Colonic mucosa (tissue), 4 donors: ENCODE results near the gene LAMC2. TPM values are rescaled to one million over a fixed set of nuclear protein-coding genes. Genes with fewer than 3 reads are reported as not detected.

ENCODE experiments used
- DNase-seq: peaks from one replicate; pipeline ENCODE4 v3.0.0-alpha.2; 2020
- H3K27ac ChIP-seq: fragments of 200-600 bp; one replicate; pipeline ENCODE4 v1.8.0; 2021
- H3K27me3 ChIP-seq: fragments of 200-600 bp; one replicate; pipeline ENCODE4 v1.8.0; 2021
- H3K36me3 ChIP-seq: fragments of 200-600 bp; one replicate; pipeline ENCODE4 v1.8.0; 2021
- H3K4me1 ChIP-seq: fragments of 200-600 bp; one replicate; pipeline ENCODE4 v1.8.0; 2021; ENCODE audit warnings: mild to moderate bottlenecking
- H3K4me3 ChIP-seq: fragments of 200-600 bp; one replicate; pipeline ENCODE4 v1.8.0; 2021
- H3K9ac ChIP-seq, 2 donors: one replicate each; pipeline ENCODE4 v1.7.0; 2013; ENCODE audit warnings: control low read depth in 2 of 2, low read depth in 2 of 2, low read length in 2 of 2
- H3K9me3 ChIP-seq: fragments of 200-600 bp; one replicate; pipeline ENCODE4 v1.8.0; 2021
- intact Hi-C: fragments of 100-400 bp; cut with DNase I; formaldehyde crosslinking; loops from one replicate; pipeline ENCODE4 v1.14.1; 2022
- total RNA-seq, 2 donors: library from RNA; stranded (reverse); fragmentation: NEBNext Ultra II Directional in 1 of 2; extraction: Animal tissue kit (Norgen Biotek cat#: 25700) in 1 of 2; gene quantifications; one replicate each; pipeline ENCODE4 v1.2.1, GENCODE V29; 2021
- TF ChIP-seq, protein P1 (sequence below): fragments of 200-600 bp; IDR thresholded peaks from one replicate; pipeline ENCODE4 v1.8.0; 2022; ENCODE audit warnings: antibody characterized with exemption, mild to moderate bottlenecking
- donor health status: healthy.
- donor health status: DM: no; HTN: no; CAD: no.
- donor health status: DM: no; HTN: no; CAD: no.

The LAMC2 gene
- total RNA-seq, 2 donors from 2014 or later, result 25.3 to 27.7 TPM

- intact Hi-C loops, result no loop called here
- Histone ChIP-seq H3K4me3 (no peak overlapping the region), H3K9ac (no peak overlapping the region), H3K27me3 (no peaks in the 10 kb centered on the region), H3K27ac (no peak overlapping the region), H3K4me1 (peaks cover 3% of the 10 kb centered on the region), H3K36me3 (no peaks in the 10 kb centered on the region), H3K9me3 (no peaks in the 10 kb centered on the region)
- TF ChIP-seq, protein P1, sequence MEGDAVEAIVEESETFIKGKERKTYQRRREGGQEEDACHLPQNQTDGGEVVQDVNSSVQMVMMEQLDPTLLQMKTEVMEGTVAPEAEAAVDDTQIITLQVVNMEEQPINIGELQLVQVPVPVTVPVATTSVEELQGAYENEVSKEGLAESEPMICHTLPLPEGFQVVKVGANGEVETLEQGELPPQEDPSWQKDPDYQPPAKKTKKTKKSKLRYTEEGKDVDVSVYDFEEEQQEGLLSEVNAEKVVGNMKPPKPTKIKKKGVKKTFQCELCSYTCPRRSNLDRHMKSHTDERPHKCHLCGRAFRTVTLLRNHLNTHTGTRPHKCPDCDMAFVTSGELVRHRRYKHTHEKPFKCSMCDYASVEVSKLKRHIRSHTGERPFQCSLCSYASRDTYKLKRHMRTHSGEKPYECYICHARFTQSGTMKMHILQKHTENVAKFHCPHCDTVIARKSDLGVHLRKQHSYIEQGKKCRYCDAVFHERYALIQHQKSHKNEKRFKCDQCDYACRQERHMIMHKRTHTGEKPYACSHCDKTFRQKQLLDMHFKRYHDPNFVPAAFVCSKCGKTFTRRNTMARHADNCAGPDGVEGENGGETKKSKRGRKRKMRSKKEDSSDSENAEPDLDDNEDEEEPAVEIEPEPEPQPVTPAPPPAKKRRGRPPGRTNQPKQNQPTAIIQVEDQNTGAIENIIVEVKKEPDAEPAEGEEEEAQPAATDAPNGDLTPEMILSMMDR, result no peak
- no peak for DNase-seq
These were observed 13.2 kb downstream of the LAMC2 start for GRCh38 chr1:183199304-183199703.

- intact Hi-C loops, result no loop called here
- H3K9ac ChIP-seq, result no peak overlapping the region
- H3K4me1 ChIP-seq, result no peaks in the 10 kb centered on the region
- no peak for DNase-seq
- H3K36me3 ChIP-seq, result no peaks in the 10 kb centered on the region
- no peaks in the 10 kb centered on the region for H3K9me3 ChIP-seq
- H3K4me3 ChIP-seq, result no peak overlapping the region
- H3K27ac ChIP-seq, result no peak overlapping the region
- H3K27me3 ChIP-seq, result no peaks in the 10 kb centered on the region
- TF ChIP-seq, protein P1, result no peak
These were observed 14.4 kb downstream of the LAMC2 start for GRCh38 chr1:183200451-183200850.

- Histone ChIP-seq H3K4me3 (no peak overlapping the region), H3K9me3 (no peaks in the 10 kb centered on the region), H3K9ac (no peak overlapping the region), H3K36me3 (no peaks in the 10 kb centered on the region), H3K27ac (no peak overlapping the region), H3K27me3 (no peaks in the 10 kb centered on the region), H3K4me1 (no peaks in the 10 kb centered on the region)
- intact Hi-C loops, result no loop called here
- DNase-seq, result no peak
- TF ChIP-seq, protein P1, result no peak
These were observed 17.0 kb downstream of the LAMC2 start for GRCh38 chr1:183203094-183203493.

- Histone ChIP-seq H3K9ac (no peak overlapping the region), H3K9me3 (no peaks in the 10 kb centered on the region), H3K27ac (no peak overlapping the region), H3K4me3 (no peak overlapping the region), H3K36me3 (no peaks in the 10 kb centered on the region), H3K27me3 (no peaks in the 10 kb centered on the region), H3K4me1 (no peaks in the 10 kb centered on the region)
- intact Hi-C loops, result no loop called here
- DNase-seq, result no peak
- TF ChIP-seq, protein P1, result no peak
These were observed 19.2 kb downstream of the LAMC2 start for GRCh38 chr1:183205196-183205781.

DNA sequence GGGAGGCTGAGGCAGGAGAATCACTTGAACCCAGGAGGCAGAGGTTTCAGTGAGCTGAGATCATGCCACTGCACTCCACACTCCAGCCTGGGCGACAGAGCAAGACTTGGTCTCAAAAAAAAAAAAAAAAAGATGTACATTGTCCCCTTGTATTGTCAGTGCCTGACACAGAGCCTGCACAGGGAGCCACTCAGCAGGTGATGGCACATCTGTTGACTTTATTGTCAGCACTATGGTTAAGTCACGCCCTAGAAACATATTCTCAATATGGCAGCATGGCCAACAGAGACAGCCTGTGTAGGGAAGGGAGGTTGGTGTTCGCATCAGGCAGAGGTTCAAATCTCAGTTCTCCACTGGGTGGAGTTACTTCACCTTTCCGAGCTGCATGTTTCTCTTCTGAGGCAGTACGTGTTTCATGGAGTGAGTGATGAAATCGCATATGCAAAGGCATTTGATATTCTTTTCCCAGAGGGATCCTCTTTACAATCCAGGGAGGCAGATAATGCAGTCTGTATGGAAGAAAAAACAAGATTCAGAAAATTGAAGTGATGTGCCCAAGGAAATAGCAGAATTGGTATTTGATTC lies 20.6 kb downstream of the LAMC2 start:
- Histone ChIP-seq H3K4me3 (no peak overlapping the region), H3K27ac (no peak overlapping the region), H3K27me3 (no peaks in the 10 kb centered on the region), H3K4me1 (no peaks in the 10 kb centered on the region), H3K36me3 (no peaks in the 10 kb centered on the region), H3K9me3 (no peaks in the 10 kb centered on the region), H3K9ac (no peak overlapping the region)
- DNase-seq, result no peak
- TF ChIP-seq, protein P1, result no peak
- intact Hi-C loops, result no loop called here
